HG02763 (cell line): ENCODE results near the gene CD58.

Source experiments
- ATAC-seq: cut with Tn5 transposase; IDR thresholded peaks from one replicate; pipeline ENCODE4 v1.9.1; 2021; ENCODE audit warnings: mild to moderate bottlenecking, moderate library complexity; ENCODE audit not compliant: unreplicated experiment

The CD58 gene

DNA sequence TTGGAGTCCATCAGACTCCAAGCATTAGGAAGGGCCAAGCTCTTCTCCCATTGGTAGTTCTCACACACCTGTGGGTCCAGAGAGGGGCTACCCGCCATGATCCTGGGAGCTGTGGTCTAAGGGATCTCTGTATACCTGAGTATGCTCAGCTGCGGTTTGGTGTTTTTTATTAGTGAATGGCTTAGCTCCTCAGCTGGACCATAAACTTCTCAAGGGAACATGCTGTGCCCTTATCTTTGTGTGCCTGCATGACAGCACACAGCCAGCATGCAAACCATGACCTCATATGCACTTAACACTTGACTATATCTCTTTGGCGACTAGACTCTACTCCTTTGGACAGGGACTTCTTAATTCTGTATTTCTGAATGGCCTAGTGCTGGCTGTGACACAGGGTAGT, 94.5 kb downstream of the CD58 start:
- no peak for ATAC-seq

DNA sequence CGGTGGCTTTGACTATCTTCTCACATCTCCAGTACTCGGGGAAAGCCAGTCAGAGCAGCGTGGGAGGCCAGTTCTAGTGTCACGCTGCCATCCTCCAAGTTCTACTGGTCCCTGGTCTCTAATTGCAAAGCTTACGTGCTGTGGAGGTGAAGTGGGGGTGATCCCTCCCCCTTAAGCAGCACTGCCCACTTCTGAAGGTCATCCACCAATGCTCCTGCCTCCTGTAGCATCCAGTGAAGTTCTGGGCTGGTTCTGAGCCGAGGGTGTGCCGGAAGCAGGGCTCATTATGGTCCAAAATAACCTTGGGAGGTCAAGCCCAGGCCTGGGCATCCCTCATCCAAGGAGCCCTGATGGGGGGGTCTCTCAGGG, 95.0 kb downstream of the CD58 start:
- no peak for ATAC-seq

DNA sequence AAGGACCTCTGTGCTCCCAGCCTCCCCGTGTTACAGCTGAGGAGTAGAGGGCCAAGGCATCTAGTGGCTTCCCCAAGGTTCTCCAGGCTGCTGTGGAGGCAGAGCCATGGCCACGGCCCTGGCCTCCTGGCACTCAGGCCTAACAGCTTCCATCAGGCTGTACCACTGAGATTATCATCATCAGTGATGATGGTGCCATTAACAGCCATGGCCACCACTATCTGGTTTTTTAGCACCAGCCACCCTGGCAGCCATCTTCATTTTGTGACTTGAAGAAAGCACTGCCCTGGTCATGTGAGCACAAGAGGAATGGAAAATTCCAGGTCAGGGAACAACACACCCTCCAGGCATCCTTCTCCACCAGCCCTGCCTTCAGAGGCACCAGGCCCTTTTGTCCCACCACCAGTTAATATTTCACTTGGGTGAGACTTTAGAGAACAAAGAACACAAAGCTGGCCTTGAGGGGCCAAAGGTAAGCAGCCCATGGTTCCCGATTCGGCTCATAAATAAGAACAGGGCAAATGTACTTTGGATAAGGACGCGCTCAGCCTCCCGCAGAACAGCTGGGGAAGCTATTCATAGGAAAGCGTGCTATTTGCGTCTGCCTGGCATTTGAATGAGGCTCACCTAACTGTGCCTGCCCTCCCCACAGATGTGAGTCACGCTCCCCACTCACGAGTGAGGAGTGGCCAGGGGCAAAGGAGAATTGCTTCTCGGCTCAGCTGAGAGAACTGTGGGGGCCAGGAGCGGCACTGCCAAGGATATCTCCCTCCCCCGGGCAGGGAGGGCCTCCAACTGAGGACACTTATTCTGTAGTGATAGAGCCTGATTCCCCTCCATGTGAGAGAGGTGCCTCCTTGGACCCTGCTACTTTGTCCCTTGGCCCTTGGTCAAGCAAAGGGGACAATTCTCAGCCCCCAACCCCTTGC, 95.6 kb downstream of the CD58 start:
- no peak for ATAC-seq

DNA sequence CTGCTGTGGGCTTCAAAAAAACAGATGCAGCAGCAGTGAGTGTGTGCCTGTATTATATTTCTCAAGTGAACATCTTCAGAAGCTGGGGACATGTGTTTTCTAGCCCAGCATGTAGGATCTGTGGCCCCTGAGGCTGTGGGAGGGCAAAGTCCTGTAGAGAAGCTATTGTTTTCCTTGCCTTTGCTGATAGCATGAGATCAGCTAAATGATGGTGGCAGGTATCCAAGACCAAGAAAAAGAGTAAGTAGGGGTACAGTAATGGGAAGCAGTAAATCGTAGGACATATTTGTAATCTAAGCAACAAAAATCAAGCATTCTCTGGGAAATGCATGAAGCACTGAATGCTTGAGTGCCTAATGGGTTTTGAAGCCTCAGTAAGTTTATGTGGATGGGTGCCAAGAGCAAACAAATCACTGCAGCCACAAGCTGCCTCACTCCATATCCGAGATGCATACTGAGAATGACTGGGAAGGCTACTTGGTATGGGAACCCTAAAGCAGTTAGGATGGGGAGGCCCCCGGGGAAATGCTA, 98.3 kb downstream of the CD58 start:
- no peak for ATAC-seq

DNA sequence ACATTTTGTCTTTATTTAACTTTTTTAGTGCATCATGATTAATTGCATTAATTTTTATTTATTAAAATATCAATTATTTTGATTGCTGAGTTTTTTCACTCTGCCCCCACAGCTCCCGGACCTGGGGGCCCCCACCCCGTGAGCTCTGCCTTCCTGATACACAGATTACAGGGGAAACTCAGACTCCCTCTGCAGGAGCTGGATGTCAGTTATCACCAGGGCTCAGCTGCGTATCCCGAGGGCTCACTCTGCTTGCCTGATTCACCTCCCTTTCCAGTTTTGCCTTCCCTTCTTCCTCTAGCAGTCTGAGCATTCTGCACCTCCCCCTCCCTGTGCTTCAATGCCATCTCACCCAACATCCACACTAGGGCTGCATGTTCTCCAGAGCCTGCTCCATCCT, 99.6 kb downstream of the CD58 start:
- no peak for ATAC-seq

DNA sequence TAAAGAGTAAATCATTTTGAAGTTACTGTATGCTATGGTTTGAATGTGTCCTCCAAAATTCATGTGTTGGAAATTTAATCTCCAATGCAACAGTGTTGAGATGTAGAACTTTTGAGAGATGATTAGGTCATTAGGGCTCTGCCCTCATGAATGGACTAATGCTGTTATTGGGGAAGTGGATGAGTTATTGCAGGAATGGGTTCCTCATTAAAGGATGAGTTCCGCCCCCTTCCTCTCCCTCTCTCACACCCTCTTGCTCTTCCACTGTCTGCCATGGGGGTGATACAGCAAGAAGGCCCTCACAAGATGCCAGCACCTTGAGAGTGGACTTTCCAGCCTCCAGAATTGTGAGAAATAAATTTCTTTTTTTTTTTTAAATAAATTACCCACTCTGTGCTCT, 100.2 kb downstream of the CD58 start:
- ATAC-seq = no peak

DNA sequence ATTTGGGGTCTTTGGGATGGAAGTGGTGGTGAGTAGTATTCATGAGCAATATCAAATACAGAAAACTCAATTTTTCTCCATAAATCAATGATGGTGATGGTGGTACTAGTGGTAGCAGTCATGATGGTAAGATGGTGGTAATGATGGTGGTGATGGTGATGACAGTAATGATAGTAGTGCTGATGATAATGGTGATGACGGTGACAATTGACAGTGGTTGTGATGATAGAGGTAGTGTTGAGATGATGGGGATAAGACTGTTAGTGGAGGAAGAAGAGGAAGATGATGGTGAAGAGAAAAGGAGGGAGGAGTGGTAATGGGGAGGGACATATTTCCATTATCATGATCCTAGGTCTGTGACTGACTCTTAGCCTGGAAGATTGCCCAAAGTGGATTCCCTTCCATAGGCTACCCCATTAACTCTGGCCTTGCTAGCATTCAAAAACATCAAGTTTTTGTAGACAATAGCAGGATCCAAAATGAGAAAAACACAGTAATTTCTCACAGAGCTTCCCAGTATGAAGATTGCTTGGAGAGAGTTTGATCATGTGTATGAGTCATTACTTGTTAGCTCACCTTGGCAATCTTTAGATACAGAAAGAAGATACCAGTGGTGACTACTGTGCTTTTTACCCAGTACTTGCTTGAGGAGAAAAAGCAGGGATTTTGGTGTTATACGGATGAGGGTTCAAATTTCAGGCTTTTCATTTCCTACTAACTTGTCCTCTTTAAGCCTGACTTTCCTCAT, 103.8 kb downstream of the CD58 start:
- no peak for ATAC-seq

DNA sequence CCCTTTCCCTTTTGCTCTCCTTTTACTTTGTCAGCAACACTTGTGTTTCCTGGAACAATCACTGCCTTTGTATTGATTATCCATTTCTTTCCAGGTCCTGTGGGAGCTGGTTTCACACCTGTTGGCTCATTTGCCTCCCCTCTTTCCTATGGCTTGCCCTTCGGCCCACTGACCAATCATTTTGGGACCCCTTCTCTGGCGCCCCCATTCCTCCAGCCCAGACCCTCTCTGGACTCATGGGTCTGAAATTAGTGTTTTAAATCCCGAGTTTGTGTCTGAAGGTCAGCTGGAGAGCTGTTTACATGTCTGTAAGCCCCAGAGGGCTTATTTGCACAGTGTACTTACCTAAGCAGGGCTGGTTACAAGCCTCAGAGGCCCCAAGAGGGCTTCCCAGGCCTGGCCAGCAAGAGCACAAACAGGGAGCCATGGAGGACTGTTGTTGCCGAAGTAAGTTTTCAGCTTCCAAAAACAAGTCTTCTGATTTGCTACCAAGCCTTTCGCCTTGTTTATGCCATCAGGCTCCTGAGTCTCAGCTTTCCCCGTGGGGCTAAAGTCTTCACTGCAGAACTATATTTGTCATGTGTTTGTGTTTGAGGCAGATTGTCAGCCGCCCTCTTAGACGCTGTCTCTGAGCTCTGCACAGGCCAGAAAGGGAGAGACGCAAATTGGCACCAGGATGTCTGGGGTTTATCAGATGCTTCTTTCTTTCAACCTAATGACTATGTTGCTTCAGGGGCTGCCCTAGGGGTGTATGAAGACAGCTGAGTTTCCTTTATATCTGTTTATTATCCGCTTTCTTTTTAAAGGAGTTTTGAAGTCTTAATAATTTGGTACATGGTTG, 104.8 kb downstream of the CD58 start:
- ATAC-seq = no peak

DNA sequence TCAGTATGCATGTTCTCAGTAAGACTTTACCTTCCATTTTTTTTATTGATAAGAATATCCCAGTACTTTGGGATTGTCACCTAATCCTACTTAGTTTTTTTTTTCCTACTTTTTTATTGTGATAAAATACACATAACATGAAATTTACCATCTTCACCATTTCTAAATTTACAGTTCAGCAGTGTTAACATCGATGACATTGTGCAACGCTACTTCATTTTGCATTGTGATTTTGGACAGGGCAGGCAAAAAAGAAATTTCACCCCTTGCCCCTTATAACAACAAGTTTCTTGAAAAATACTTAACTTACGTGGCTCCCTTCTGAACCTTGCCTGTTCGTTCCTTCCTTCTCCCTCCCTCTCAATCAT, 105.4 kb downstream of the CD58 start:
- ATAC-seq = no peak
